Transverse colon (tissue), 4 donors: Measurements from ENCODE around the gene FYB1. TPM values are rescaled to one million over a fixed set of nuclear protein-coding genes. Genes with fewer than 3 reads are reported as not detected.

Experiments
- DNase-seq: peaks from one replicate; pipeline ENCODE4 v3.0.0-alpha.2; 2019
- H3K27ac ChIP-seq, 4 donors: fragments of 200-600 bp; sonication (generic); 2 replicates each; pipeline ENCODE4 v1.5.1; 2016 to 2018; ENCODE audit warnings: inconsistent platforms in 4 of 4
- H3K27me3 ChIP-seq: fragments of 200-600 bp; sonication (generic); 2 replicates; pipeline ENCODE4 v1.5.1; 2017; ENCODE audit warnings: inconsistent platforms
- H3K36me3 ChIP-seq, 4 donors: fragments of 200-600 bp; sonication (generic); 2 replicates each; pipeline ENCODE4 v1.5.1; 2017 to 2019; ENCODE audit warnings: inconsistent platforms in 4 of 4
- H3K4me1 ChIP-seq, 4 donors: fragments of 200-600 bp; sonication (generic); 2 replicates each; pipeline ENCODE4 v1.5.1; 2017 to 2020; ENCODE audit warnings: inconsistent platforms in 4 of 4
- H3K4me3 ChIP-seq, 4 donors: fragments of 200-600 bp; sonication (generic); 1 replicate in 1 of 4; 2 replicates in 3 of 4; pipeline versions ENCODE4 v1.5.1 to v1.6.1; 2017 to 2019; ENCODE audit warnings: inconsistent platforms in 4 of 4
- H3K9me3 ChIP-seq, 2 donors: fragments of 200-600 bp; sonication (generic); 2 replicates each; pipeline ENCODE4 v1.5.1; 2017 to 2019; ENCODE audit warnings: inconsistent platforms in 2 of 2
- CTCF ChIP-seq, 5 experiments: fragments of 200-600 bp in 3 of 5; fragments of 450-650 bp in 2 of 5; sonication (generic) in 3 of 5; IDR thresholded peaks; 1 replicate in 2 of 5; 2 replicates in 3 of 5; pipeline ENCODE4 v1.5.1; 2016 to 2017; ENCODE audit warnings: antibody characterized with exemption in 5 of 5, inconsistent platforms in 3 of 5, mild to moderate bottlenecking in 2 of 5, moderate library complexity in 1 of 5
- EP300 ChIP-seq: sonication (generic); formaldehyde crosslinking; IDR thresholded peaks from one replicate; pipeline ENCODE4 v1.6.1; 2017; ENCODE audit warnings: antibody characterized with exemption, low read depth
- POLR2A ChIP-seq: fragments of 450-650 bp; IDR thresholded peaks from one replicate; pipeline ENCODE4 v1.6.1; 2016; ENCODE audit warnings: antibody characterized with exemption, mild to moderate bottlenecking, moderate library complexity
- POLR2AphosphoS5 ChIP-seq, 3 donors: sonication (generic); formaldehyde crosslinking; IDR thresholded peaks; one replicate each; pipeline ENCODE4 v1.6.1; 2016; ENCODE audit warnings: antibody characterized with exemption in 3 of 3
- WGBS, 2 donors: methylation state at CpG; one replicate each; pipeline ENCODE4 v1.1.5; 2018; ENCODE audit warnings: low coverage in 1 of 2; 5-methylcytosine and 5-hydroxymethylcytosine counted together
- in situ Hi-C, 4 donors: fragments of 200-750 bp; cut with MboI; loops; one replicate each; pipeline versions ENCODE4 v1.15.0 to v1.15.1; 2017; ENCODE audit warnings: low sequenced_read_pairs in 3 of 4, low pct_ligation_motif_present in 1 of 4, low pct_unique_long_range_greater_than_20kb in 1 of 4
- intact Hi-C: fragments of 100-400 bp; cut with DNase I; formaldehyde crosslinking; loops from one replicate; pipeline ENCODE4 v1.15.1; 2023; ENCODE audit warnings: low total_unique reads
- total RNA-seq, 4 donors: library from RNA; depleted of rRNA; stranded (reverse); fragments of >200 nt; gene quantifications; one replicate each; pipeline ENCODE4 v1.1.0, GENCODE V29; 2016

Gene FYB1
- total RNA-seq, 4 donors from 2014 or later: 6.4 to 38.5 (median 17.5) TPM

GRCh38 chr5:39100851-39101396 lies 118.4 kb downstream of the FYB1 start:
- H3K27me3 ChIP-seq: no peaks in the 10 kb centered on the region
- TF ChIP-seq EP300: no peak
- no peak for TF ChIP-seq POLR2AphosphoS5 (IDR thresholded peaks at IDR 0.05)
- TF ChIP-seq POLR2A: no peak
- TF ChIP-seq CTCF (IDR thresholded peaks at IDR 0.05): no peak
- no peak overlapping the region for H3K4me3 ChIP-seq
- in situ Hi-C loops (no loop called here), intact Hi-C loops (no loop called here)
- H3K36me3 ChIP-seq: no peaks in the 10 kb centered on the region
- no peaks in the 10 kb centered on the region for H3K9me3 ChIP-seq
- H3K4me1 ChIP-seq: no peaks in the 10 kb centered on the region
- H3K27ac ChIP-seq: no peak overlapping the region
- WGBS, 2 donors: 59 to 72% methylated on average over 2 to 7 of the region's 7 CpGs
- no peak for DNase-seq

GRCh38 chr5:39100301-39100850 lies 119.0 kb downstream of the FYB1 start:
- no peak overlapping the region for H3K4me3 ChIP-seq

DNA sequence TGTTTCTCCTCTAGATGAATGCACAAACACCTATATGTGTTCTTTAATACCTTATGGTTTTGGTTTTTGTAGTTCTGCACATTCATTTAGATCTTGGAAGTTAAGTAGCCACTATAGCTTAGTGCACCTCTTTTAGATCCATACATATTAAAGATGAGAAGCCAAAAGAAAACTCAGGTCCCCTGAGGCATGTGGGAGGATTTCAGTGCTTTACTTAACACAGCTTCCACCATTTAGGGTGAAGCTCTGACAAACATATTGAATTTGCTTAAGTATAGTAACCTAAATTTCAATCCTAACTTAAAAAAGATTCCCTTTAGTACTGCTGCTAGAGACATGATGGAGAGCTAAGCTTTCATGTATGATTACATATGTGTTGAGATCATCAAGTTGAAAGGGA lies 119.5 kb downstream of the FYB1 start:
- no peak overlapping the region for H3K4me3 ChIP-seq
- intact Hi-C loops (no loop called here), in situ Hi-C loops (no loop called here)
- no peak for DNase-seq
- H3K9me3 ChIP-seq: no peaks in the 10 kb centered on the region
- H3K36me3 ChIP-seq: no peaks in the 10 kb centered on the region
- H3K27ac ChIP-seq: no peak overlapping the region
- H3K27me3 ChIP-seq: no peaks in the 10 kb centered on the region
- H3K4me1 ChIP-seq: no peaks in the 10 kb centered on the region
- TF ChIP-seq POLR2A (no peak), CTCF (IDR thresholded peaks at IDR 0.05) (no peak), POLR2AphosphoS5 (IDR thresholded peaks at IDR 0.05) (no peak), EP300 (no peak)

More at GRCh38 chr5:39100301-39100850, 119.0 kb downstream of the FYB1 start:
- 77 to 83% methylated on average over 5 to 6 of the region's 6 CpGs for WGBS, 2 donors
- in situ Hi-C loops (no loop called here), intact Hi-C loops (no loop called here)
- H3K4me1 ChIP-seq: no peaks in the 10 kb centered on the region
- no peaks in the 10 kb centered on the region for H3K9me3 ChIP-seq
- TF ChIP-seq CTCF (IDR thresholded peaks at IDR 0.05) (no peak), POLR2A (no peak), POLR2AphosphoS5 (IDR thresholded peaks at IDR 0.05) (no peak), EP300 (no peak)
- no peaks in the 10 kb centered on the region for H3K27me3 ChIP-seq
- DNase-seq: no peak
- no peak overlapping the region for H3K27ac ChIP-seq
- H3K36me3 ChIP-seq: no peaks in the 10 kb centered on the region

- Histone ChIP-seq H3K27ac (no peak overlapping the region), H3K4me3 (no peak overlapping the region), H3K36me3 (no peaks in the 10 kb centered on the region), H3K27me3 (no peaks in the 10 kb centered on the region), H3K9me3 (no peaks in the 10 kb centered on the region), H3K4me1 (peaks cover 0 to 6% (median 0%) of the 10 kb centered on the region in 4 donors)
- WGBS, 2 donors: 53 to 56% methylated on average over 1 of the region's 1 CpG
- no peak for DNase-seq
- in situ Hi-C loops: no loop called here
- TF ChIP-seq POLR2A (no peak), CTCF (IDR thresholded peaks at IDR 0.05) (no peak), POLR2AphosphoS5 (IDR thresholded peaks at IDR 0.05) (no peak), EP300 (no peak)
- intact Hi-C loops: no loop called here
These were observed 126.0 kb downstream of the FYB1 start for GRCh38 chr5:39093352-39093751.
